ENCODE data around the gene OSBPL5.

GRCh38 chr11:3077846-3078440, 87.2 kb downstream of the OSBPL5 start:
- no peak for TF ChIP-seq CTCF (IDR thresholded peaks at IDR 0.05)
- TF ChIP-seq MYC (IDR thresholded peaks at IDR 0.05; ENCODE audit: borderline replicate concordance, low read length) = no peak
- no peak for TF ChIP-seq PBX3 (IDR thresholded peaks at IDR 0.05)
- no peak for TF ChIP-seq CHD2 (IDR thresholded peaks at IDR 0.05; ENCODE audit: low read length, partially characterized antibody)
- no peak for TF ChIP-seq EHMT2 (IDR thresholded peaks at IDR 0.05; ENCODE audit: low read depth)
- TF ChIP-seq POLR2A (IDR thresholded peaks at IDR 0.05; ENCODE audit: low read length) = no peak
- no peak for TF ChIP-seq ZFP36 (IDR thresholded peaks at IDR 0.05; ENCODE audit: borderline replicate concordance, partially characterized antibody)
- no peak for TF ChIP-seq RAD21 (conservative IDR thresholded peaks at IDR 0.05 in 1 of 2, IDR thresholded peaks at IDR 0.05 in 1 of 2)
- no peak for TF ChIP-seq USF2 (IDR thresholded peaks at IDR 0.05)
- no peak for TF ChIP-seq ESRRA (IDR thresholded peaks at IDR 0.05; ENCODE audit: borderline replicate concordance, low read length)
- no peak for TF ChIP-seq NPAS2 (CRISPR knock-in tag; IDR thresholded peaks at IDR 0.05; ENCODE audit: borderline replicate concordance)
- no peak for TF ChIP-seq PHF8 (IDR thresholded peaks at IDR 0.05; ENCODE audit: borderline replicate concordance, low read depth)
- no peak for TF ChIP-seq EP300 (IDR thresholded peaks at IDR 0.05)
- no peak for TF ChIP-seq HEYL (CRISPR knock-in tag; IDR thresholded peaks at IDR 0.05)
